Suprapubic skin (tissue), 4 donors: ENCODE data around the gene DLL4.

Experiments used
- CTCF ChIP-seq, 2 donors: fragments of 200-600 bp in 1 of 2; fragments of 450-650 bp in 1 of 2; sonication (generic) in 1 of 2; IDR thresholded peaks; one replicate each; pipeline ENCODE4 v1.5.1; 2016 to 2019; ENCODE audit warnings: antibody characterized with exemption in 2 of 2, mild to moderate bottlenecking in 1 of 2, moderate library complexity in 1 of 2
- EP300 ChIP-seq: sonication (generic); formaldehyde crosslinking; IDR thresholded peaks from one replicate; pipeline ENCODE4 v1.6.1; 2017; ENCODE audit warnings: antibody characterized with exemption
- POLR2A ChIP-seq, 2 donors: fragments of 450-650 bp; IDR thresholded peaks; one replicate each; pipeline ENCODE4 v1.6.1; 2017; ENCODE audit warnings: antibody characterized with exemption in 2 of 2, mild to moderate bottlenecking in 2 of 2, moderate library complexity in 2 of 2
- POLR2AphosphoS5 ChIP-seq, 3 donors: sonication (generic); formaldehyde crosslinking; IDR thresholded peaks; one replicate each; pipeline ENCODE4 v1.6.1; 2017; ENCODE audit warnings: antibody characterized with exemption in 3 of 3

GRCh38 chr15:40925495-40925862, 3.7 kb upstream of the DLL4 start:
- TF ChIP-seq CTCF (IDR thresholded peaks at IDR 0.05) (no peak), POLR2A (IDR thresholded peaks at IDR 0.05) (no peak), EP300 (no peak), POLR2AphosphoS5 (IDR thresholded peaks at IDR 0.05) (no peak)
